ENCODE measurements around the gene FBXL15.

DNA sequence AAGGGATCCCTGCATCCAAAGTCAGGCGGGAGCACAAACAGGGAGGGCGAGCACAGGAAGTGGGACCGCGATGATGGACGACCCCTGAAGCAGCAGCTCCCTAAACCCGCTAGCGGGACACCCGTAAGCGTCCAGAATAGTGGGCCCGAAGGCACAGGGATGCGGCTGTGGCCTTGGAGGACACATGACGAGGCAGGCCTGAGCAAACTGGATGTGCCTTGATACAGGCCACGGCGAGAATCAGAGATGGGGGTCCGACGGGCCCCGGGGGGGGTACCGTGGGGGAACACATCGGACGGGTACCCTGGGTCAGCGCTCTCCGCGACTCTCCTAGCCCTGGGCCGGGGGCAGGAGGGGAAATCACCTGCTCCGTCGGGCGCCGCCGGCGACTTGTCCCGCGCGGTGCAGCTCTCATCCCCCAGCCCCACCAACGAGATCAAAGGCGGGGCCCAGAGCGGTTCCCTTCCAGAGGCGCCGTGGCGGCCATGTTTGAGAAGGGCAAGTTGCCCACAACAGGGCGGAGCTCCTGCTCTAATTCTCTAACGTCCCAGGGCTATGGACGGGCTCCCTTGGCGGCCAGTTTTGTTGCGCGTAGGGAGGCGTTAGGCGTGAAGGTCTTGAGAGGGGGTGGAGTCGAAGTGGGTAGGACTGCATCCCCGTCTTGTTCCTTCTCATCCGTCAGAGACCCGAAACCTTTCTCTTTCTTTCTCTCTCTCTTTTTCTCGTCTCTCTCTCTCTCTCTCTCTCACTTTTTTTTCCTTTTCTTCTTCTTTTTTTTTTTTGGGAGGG is 11.7 kb downstream of the FBXL15 start, which contains the start of gene CUEDC2:
- TF ChIP-seq, protein P1, sequence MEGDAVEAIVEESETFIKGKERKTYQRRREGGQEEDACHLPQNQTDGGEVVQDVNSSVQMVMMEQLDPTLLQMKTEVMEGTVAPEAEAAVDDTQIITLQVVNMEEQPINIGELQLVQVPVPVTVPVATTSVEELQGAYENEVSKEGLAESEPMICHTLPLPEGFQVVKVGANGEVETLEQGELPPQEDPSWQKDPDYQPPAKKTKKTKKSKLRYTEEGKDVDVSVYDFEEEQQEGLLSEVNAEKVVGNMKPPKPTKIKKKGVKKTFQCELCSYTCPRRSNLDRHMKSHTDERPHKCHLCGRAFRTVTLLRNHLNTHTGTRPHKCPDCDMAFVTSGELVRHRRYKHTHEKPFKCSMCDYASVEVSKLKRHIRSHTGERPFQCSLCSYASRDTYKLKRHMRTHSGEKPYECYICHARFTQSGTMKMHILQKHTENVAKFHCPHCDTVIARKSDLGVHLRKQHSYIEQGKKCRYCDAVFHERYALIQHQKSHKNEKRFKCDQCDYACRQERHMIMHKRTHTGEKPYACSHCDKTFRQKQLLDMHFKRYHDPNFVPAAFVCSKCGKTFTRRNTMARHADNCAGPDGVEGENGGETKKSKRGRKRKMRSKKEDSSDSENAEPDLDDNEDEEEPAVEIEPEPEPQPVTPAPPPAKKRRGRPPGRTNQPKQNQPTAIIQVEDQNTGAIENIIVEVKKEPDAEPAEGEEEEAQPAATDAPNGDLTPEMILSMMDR (IDR thresholded peaks at IDR 0.05; ENCODE audit: low read length), result no peak
- TF ChIP-seq EZH2 (optimal IDR thresholded peaks at IDR 0.05; ENCODE audit: low read depth, low read length) (no peak), EZH2phosphoT487 (IDR thresholded peaks at IDR 0.05; ENCODE audit: low read length) (no peak)
